IPS-NIHi7 (cell line): ENCODE data around the gene KCNIP1.

Experiments
- DNase-seq: peaks from one replicate; pipeline ENCODE4 v3.0.0; 2012; ENCODE audit warnings: mixed read lengths; ENCODE audit errors: extremely low spot score

The KCNIP1 gene

DNA sequence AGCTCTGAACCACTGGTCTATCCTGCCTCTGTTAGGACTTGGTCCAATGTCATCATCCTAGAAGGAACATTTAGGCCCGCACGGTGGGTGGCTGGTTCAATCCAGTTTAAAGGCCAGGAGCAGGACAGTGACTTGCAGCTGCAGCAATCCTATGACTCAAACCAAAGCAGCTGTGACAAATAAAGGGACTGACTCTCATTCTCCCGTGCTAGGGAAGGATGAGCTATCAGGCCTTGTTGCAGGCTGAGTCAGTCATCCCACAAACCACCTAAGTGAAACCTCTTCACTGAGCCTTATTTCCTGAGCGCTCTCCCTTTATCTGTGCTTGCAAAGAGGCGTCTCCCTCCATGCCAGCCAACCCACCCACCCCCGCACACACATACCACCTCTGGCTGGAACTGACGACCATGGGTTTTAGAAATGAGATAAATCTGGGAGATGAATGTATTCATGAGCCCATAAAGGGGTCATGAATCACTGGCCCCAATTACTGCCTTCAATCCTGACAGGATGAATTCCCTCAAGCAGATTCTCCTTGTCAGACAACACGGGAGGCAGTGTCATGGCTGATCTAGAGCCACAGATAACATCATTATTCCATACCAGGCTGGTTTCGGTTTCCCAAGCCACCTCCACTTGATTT, 93.4 kb downstream of the KCNIP1 start:
- DNase-seq: no peak

DNA sequence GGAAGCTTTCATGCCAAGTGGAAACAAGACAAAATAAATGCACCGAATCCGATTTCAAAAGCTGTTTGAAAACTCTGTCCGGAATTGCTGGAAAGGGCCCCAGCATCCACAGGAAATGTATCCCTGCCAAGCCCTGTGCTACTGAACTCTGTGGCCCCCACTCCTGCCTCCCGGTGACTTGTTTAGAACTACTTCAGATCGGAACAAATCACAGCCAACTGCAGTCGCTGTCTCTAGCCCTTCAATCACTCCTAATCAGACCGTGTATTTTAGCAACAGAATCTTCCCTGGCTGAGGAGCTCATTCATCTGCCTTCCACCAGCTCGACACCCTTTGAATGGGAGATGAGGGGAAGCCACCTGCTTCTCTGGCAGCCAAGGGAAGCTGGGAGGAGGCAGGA, 94.1 kb downstream of the KCNIP1 start:
- DNase-seq: no peak

DNA sequence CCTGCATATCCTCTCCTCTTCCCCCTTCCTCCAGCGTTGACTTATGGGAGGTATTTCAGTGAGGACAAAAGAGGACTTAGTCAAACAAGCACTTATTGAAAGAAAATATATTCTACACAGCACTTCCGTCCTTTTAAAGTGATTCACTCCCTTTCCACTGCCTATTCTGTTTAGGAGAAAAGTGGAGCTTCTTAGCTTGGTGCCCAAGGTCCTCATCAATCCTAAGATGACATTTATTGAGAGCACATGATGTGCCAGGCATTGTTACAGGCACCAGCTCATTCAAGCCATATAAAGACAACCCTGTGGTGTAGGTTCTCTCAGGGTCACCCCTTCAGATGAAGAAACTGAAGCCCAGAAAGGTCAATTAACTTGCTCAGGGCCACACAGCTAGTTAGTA, 95.9 kb downstream of the KCNIP1 start:
- DNase-seq: no peak

DNA sequence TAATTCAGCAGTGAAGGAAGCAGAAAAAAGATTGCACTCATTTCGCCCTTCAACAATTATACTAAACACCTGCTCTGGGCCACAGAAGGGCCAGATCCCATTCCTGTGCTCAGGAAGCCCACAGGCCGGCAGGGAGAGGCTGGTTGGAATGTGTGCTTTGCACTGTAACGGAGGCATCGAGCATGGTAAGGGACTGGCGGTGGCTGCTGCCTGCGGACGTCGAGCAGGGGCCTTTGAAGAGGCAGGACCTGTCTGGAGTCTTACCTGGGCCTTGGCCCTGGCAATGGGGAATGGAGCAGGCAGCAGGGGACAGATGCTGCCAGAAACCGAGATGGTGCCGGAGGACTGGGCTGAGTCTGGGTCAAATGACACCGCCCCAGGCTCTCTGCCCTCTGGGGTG, 97.8 kb downstream of the KCNIP1 start:
- no peak for DNase-seq

DNA sequence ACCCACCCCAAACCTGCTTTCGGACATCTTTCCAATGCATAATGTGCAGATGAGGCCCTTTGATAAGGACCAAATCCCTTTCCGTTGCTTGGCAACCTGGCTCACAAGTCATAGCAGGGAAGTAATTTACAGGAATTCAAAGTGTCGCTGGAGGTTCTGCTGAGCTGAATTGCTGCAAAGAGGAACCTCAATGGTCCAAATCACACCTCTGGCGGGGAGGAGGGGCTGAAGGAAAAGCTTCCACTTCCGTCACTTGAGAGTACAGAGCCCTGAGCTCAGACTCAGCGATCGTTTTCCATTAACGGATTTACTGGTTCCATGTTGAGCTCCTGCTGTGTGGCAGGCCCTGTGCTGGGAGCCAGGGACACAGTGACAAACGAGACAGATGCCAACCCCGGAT, 99.3 kb downstream of the KCNIP1 start:
- DNase-seq: no peak

DNA sequence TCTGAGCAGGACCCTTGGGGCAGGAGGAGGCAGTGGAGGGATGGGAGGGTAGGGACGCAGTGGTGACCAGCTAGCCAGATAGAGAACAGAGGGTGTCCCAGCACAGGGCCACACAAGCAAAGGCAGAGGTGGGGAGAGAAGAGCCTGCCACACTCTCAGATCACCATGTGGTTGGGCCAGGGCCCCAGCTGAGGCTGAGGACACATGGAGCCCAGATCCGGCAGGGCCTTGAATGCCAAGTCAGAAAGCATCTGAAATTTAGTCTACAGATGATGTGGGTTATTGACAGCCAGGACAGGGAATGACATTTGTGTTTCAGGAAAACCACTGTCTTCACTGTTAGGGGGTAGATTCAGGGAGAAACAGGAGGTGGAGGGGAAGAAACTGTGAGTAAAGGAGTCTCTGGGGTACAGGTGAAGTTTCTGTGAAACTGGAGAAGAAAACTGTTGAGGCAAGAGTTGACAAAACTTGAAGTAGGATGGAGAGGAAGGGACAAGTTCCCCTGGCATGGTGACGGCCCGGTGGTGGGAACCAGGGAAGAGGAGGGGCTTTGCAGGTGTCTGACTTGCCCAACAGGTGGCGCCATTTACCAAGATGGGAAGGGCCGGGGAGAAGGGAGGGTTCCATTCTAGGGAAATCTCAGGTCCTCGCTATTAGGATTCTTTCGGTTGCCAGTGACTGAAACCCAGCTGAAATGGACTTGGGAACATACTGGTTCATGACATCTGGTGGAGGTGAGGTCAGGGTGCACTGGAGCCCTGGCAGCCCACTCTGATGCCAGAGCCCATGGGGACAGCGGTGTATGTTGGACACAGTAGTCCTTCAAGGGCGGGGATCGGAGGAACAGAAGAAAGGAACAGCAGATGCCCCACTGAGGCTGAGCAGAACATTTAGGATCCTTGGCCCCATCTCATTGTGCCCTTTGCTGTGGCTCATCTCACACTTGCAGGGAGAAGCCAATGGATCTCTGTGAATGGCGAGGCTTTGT, 100.1 kb downstream of the KCNIP1 start:
- DNase-seq: peak; percentile 96

DNA sequence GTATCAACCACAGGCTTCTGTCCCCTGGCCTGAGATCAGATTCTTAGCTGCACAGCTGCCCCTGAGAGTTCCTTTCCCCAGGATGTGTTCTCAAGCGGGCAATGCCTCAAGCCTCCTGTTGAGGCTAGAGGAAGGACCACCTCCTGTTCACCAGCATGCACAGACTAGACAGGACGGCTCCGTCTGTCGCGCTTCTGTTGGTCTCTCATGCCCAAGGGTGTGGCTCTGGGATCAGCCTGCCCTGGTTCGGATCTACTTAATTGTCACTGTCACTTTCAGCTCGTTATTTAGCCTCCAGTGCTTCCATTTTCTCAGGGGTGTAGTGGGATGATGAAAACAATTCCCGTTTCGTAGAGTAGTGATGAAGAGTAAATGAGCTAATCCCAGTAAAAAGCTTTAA, 103.1 kb downstream of the KCNIP1 start:
- DNase-seq: no peak

DNA sequence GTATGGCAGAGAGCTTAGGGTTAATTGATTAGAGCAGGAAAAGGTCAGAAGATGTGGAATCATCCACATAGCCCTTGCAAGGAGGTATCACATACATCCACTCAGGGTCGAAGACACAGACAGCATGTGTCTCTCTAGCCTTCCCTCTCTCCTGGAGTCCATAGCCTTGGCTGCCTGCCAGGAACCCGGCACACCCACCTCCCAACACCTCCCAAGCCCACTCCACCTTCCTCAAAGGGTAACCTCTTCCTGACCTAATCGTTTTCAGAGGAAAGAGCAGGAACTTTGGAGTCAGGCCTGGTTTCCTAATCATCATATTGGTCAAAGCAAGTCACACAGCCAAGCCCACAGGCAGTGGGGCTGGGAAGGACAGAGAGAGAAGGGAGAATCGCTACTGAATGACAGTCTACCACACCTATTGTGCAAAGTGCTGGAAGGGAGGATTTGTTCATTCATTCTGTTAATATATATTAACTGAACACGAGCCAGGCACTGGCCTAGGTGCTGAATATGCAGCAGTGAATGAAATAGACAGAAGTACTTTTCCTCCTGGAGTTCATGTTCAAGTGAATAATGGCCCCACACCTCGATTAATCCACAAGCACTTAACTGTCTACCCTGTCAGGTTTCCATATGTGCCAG, 107.8 kb downstream of the KCNIP1 start:
- no peak for DNase-seq

DNA sequence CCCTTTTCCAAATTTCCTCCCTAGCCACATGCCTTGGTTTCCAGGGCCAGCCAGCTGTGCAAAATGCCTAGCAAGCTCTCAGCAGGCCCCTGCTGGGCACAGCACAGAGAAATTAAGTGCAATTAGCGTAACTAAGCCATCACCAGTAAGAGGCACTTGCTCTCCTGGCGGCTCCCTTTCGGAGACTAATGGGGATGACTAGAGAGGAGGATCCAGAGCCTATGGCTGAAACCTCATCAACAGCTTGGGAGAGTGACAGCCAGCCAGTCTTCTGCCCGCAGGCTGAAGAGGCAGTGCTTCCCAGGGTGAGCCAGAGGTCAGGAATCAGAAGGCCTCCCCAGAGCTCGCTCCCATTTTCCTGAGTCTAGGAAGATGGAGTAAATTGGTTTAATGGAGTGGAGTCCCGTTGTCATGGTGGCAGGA, 108.4 kb downstream of the KCNIP1 start:
- peak; percentile 74 for DNase-seq

DNA sequence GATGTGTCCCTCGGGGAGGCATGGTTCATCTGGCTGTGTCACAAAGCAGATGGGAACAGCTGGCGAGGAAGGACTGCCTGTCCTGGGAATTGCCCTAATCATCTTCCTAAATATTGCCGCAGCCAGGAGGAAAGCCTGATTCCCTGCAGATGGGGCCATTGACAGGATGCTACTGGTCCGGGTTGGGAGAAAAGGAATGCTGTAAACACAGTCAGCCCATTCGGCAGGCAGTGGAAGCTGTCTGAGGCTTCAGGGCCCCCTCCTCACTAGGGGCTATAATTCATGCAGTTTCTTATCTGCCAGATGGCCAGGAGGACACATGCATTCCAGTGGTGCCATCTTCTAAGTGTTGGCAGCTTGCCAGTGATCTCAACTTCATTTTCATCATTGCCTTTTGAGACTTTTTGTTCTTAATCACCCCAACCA, 110.3 kb downstream of the KCNIP1 start:
- DNase-seq: no peak

DNA sequence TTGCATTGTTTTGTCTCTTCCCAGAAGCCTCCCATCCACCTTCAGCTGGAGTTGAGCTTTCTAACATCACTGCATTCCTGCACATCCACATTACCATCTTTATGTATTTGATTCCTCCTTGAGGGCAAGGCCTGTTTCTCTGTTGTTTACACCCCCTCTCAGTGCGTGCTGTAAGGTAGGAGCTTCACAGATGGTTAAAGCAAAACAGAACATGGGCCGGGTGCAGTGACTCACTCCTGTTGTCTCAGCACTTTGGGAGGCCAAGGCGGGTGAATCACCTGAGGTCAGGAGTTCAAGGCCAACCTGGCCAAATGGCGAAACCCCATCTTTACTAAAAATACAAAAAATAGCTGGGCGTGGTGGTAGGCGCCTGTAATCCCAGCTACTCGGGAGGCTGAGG, 110.9 kb downstream of the KCNIP1 start:
- no peak for DNase-seq

DNA sequence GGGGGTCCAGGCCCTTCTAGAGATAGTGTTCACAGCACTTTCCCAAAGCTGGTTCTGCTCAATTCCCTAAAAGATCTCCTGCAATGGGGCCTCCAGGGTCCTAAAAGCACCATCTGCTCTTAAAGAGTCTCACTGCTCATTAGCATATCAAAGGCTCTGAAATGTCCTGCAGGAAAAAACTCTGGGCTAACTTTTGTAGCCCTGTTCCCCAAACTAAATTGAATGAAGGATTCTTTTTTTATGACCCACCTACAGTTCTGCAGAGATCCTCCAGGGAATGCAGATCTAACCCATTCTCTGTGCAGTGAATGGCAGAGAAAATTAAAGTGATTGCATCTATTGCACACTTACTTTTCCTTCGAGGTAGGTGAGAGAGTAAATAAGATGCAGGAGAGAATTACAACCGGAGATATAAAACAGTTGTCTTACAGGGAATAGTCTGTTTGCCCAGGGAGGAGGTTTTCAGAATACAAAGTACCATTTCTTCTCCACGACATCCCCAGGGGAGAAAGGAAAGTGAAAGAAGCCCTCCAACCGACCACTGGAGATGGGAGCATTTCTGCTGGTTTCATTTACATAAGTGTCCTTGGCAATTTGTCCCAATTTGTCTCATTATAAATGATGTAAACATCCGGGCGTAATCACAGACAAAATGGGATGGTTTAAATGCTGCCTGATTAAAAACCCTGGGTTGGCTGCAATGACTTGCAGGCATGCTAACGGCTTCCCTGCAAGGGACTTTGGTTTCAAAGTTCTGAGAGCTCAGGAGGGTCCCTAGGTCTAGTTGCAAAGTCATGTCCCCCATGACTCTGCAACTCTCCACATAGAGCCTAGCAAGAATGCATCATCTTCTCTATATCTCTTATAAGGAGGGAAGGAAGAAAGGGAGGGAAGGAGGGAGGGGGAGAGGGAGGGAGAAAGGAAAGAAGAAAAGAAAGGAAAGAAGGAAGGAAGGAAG, 114.0 kb downstream of the KCNIP1 start:
- no peak for DNase-seq

DNA sequence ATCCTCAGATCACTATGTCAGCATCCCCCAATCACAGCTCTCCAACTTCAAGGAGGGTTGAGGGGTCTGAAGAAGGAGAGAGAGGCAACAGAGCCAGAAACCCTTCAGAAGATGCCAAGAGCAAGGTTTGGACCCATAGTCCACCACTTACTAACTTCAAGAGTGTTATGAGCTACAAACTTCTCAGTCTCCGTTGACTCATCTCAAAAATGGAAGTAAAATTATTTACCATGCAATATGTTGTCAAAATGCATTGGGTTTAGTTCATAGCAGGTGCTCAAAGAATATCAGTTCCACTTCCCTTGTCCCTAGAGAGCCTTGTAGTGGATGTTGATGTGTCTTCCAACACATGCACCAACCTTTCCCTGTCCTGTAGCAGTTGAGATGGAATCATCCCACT, 116.0 kb downstream of the KCNIP1 start:
- DNase-seq: no peak

DNA sequence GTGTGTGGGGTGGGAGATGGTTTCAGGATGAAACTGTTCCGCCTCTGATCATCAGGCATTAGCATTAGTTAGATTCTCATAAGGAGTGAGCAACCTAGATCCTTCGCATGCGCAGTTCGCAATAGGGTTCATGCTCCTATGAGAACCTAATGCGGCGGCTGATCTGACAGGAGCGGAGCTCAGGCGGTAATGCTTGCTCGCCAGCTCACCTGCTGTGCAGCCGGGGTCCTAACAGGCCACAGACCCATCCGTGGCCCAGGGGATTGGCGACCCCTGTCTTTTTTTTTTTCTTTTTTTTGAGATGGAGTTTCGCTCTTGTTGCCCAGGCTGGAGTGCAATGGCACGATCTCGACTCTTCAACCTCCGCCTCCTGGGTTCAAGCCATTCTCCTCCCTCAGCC, 119.1 kb downstream of the KCNIP1 start:
- DNase-seq: no peak

DNA sequence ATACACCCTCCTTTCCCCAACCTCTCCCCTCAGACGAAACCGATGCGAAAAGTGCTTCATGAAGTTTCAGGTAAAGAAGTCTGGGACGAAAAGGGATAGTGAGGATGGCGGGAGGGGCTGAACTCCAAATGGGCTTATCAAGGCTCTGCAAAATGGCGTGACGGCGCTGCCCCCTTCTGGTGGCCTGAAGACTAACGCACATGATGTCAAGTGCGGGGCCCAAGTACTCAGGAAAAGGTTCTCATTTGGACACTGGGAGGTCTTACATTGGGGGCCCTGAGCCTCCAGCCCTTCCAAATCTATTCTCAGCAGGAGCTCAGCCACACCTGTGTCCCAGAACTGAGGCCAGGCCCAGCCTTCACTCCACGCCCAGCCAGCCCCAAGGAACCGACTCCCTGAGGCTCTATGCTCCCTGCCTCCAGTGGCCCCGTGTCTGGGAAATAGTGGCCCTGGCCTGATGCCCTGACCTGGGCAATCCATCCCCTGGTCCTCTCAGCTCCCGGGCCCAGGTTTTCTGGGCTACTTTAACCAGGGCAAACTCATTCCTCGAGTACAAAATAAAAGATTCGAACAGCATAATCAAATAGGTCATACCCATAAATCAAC, 119.9 kb downstream of the KCNIP1 start:
- peak; percentile 78 for DNase-seq

DNA sequence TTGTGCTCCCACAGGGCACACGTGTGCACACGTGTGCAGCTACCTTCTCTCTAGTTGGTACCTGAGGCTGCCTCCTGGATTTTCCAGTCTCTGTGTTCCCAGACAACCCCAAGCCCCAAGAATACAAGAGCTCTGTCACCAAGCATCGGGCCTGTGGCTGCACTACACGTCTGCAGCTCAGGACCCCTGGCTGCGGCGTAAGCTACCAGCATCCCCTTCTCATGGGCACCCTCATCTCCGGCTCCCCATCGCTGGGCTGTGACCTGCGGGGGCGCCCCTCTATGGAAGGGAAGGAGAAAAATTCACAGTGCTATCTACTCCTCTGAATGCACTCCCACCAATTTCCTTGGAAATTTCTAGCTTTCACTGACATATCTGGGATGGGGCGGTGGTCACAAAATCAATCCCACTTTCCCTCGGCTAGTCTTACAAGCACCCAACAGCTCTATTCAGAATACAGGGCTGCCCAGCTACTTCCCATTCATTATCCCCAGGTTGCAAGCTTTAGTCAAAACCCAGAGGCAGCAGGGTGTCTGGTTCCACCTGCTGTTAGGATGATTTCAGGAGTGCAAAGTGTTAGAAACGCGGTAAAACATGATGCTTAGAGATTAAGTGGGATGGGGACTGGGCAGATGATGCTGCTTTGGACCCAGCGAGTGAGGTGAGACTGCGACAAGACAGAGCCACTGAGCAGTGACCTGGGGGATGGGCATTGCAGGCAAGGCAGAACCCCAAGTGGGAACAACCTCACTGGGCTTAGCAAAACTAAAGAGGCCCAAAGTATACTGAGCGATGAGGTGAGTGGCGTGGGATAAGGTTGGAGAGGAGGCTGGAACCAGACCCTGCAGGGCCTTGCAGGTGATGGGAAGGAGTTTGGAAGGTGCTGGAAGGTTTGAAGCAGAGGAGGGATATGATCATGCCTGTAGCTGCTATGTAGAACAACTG, 121.7 kb downstream of the KCNIP1 start:
- DNase-seq: no peak

DNA sequence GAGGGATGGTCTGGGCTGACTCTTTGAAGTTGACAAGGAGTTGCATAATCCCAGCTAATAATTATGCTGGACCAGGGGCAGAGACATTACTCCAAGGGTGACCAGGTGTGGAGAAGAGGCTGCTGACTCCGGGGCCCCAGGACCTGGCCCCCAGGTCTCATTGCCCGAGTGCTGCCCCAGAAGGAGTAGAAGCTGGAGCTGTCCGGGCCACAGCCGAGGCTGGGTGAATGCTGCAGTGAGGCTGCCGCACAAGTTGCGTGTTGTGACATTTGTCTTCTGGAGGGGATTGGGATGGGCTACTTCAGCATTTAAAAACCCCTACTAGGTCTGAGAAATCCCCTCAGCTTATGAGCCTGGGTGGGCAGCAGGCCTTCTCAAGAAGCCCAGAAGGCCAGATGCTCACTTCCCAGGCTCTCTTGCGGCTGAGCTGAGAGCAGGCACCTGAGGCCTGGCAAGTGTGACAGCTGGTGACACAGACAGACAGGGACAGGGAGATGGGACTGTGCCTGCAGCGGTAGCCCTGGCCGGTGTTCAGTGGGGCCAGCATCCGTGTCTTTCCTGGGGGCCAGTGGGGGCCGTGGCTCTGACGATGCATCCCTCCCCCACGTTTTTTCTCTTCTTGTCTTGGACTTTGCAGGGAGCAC, 122.8 kb downstream of the KCNIP1 start:
- no peak for DNase-seq

DNA sequence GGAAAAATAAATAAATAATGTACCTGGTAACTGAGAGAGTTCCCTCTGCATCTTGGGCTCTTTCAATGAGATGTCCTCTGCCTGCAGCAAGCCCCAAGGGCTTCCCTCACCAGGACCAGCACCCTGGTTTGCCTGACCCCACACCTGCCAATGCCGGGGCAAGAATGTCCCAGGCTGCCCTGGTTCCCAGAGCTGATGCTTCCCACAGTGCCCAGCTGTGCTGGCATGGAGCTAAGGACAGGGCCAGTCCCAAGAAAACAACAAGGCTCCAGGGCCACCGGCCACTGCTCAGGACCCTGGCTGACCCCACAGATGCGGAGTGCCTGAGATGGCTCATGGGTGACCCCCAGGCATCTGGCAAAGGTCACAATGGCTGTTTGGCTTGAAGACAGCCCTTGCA, 123.5 kb downstream of the KCNIP1 start:
- DNase-seq: no peak

DNA sequence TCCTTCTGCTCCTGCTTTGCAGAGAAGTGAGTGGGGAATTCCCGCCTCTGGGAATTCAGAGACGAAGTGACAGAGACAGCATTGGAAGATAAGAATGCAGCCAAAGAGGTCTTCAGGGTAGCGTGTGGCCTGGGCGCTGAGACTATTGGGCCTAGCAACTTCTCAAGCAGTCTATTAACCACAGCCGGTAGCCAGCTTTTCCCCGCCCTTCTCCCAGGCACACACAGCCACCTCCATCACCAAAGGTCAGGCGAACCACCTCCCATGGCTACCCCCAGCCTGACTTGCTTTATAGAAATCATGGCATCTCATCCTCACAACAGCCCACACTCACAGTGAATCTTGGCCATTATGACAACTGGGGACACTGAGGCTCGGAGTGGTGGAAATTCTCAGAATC, 124.2 kb downstream of the KCNIP1 start:
- DNase-seq: no peak
